Neural progenitor cell (in vitro differentiated cells): ENCODE data around the gene HMG20A. TPM values are rescaled to one million over a fixed set of nuclear protein-coding genes. Genes with fewer than 3 reads are reported as not detected.

ENCODE experiments used
- DNase-seq: peaks from one replicate; pipeline ENCODE4 v3.0.0-alpha.2; 2016; ENCODE audit warnings: low spot score
- H2AFZ ChIP-seq: fragments of 200-600 bp; sonication (generic); replicated peaks from 2 replicates; pipeline ENCODE4 v1.6.1; 2016; ENCODE audit warnings: antibody characterized with exemption
- H3F3A ChIP-seq: fragments of 200-600 bp; sonication (generic); 2 replicates; pipeline ENCODE4 v1.6.1; 2016; ENCODE audit warnings: antibody characterized with exemption, low read depth
- H3K27ac ChIP-seq: fragments of 200-600 bp; sonication (generic); 2 replicates; pipeline ENCODE4 v1.5.1; 2016; ENCODE audit warnings: mild to moderate bottlenecking
- H3K27me3 ChIP-seq: fragments of 200-600 bp; sonication (generic); 2 replicates; pipeline ENCODE4 v1.6.1; 2016; ENCODE audit warnings: mild to moderate bottlenecking, moderate library complexity
- H3K36me3 ChIP-seq: fragments of 200-600 bp; sonication (generic); 2 replicates; pipeline ENCODE4 v1.5.1; 2016
- H3K4me1 ChIP-seq: fragments of 200-600 bp; sonication (generic); 2 replicates; pipeline ENCODE4 v1.6.1; 2016; ENCODE audit warnings: mixed run types
- H3K4me2 ChIP-seq: fragments of 200-600 bp; sonication (generic); 2 replicates; pipeline ENCODE4 v1.6.1; 2016
- H3K4me3 ChIP-seq: fragments of 200-600 bp; sonication (generic); 2 replicates; pipeline ENCODE4 v1.5.1; 2016
- H3K79me2 ChIP-seq: fragments of 200-600 bp; sonication (generic); 2 replicates; pipeline ENCODE4 v1.6.1; 2016; ENCODE audit warnings: low read depth
- H3K9ac ChIP-seq: fragments of 200-600 bp; sonication (generic); 2 replicates; pipeline ENCODE4 v1.6.1; 2016
- H3K9me3 ChIP-seq: fragments of 200-600 bp; sonication (generic); 2 replicates; pipeline ENCODE4 v1.5.1; 2016; ENCODE audit warnings: low read depth
- H4K20me1 ChIP-seq: fragments of 200-600 bp; sonication (generic); 2 replicates; pipeline ENCODE4 v1.6.1; 2016; ENCODE audit warnings: low read depth
- H3K27ac Mint-ChIP-seq: 3 replicates; pipeline ENCODE4 v1.8.0; 2021; ENCODE audit warnings: mixed read lengths
- H3K27me3 Mint-ChIP-seq: 2 replicates; pipeline ENCODE4 v1.8.0; 2022; ENCODE audit warnings: low read depth, mild to moderate bottlenecking, inconsistent platforms, moderate library complexity, mixed read lengths; ENCODE audit not compliant: insufficient read depth
- H3K36me3 Mint-ChIP-seq: 3 replicates; pipeline ENCODE4 v1.8.0; 2021; ENCODE audit warnings: mixed read lengths
- H3K4me1 Mint-ChIP-seq: 3 replicates; pipeline ENCODE4 v1.8.0; 2021; ENCODE audit warnings: mixed read lengths
- H3K4me3 Mint-ChIP-seq: 3 replicates; pipeline ENCODE4 v1.8.0; 2021; ENCODE audit warnings: mild to moderate bottlenecking, moderate library complexity, mixed read lengths
- H3K9me3 Mint-ChIP-seq: 3 replicates; pipeline ENCODE4 v1.8.0; 2020; ENCODE audit warnings: mixed read lengths
- CTCF ChIP-seq: fragments of 200-600 bp; sonication (generic); IDR thresholded peaks from 2 replicates; pipeline ENCODE4 v1.5.1; 2017; ENCODE audit warnings: antibody characterized with exemption, mild to moderate bottlenecking
- EZH2 ChIP-seq: fragments of 200-600 bp; sonication (generic); IDR thresholded peaks from 2 replicates; pipeline ENCODE4 v1.6.1; 2017; ENCODE audit warnings: antibody characterized with exemption, mild to moderate bottlenecking, moderate library complexity
- EZH2phosphoT487 ChIP-seq: fragments of 200-600 bp; sonication (generic); IDR thresholded peaks from 2 replicates; pipeline ENCODE4 v1.6.1; 2017; ENCODE audit warnings: antibody characterized with exemption
- total RNA-seq: library from RNA; depleted of rRNA; stranded (reverse); fragments of >200 nt; gene quantifications from 2 replicates; pipeline ENCODE4 v1.2.3, GENCODE V29; 2015; ENCODE audit warnings: low replicate concordance

Gene HMG20A
- total RNA-seq, 1 donor from 2014 or later: 75.6 TPM

GRCh38 chr15:77528968-77529319 lies 108.3 kb downstream of the HMG20A start:
- H4K20me1 ChIP-seq: no peaks in the 10 kb centered on the region
- no peaks in the 10 kb centered on the region for H3K36me3 Mint-ChIP-seq
- H3K79me2 ChIP-seq: no peaks in the 10 kb centered on the region
- no peak overlapping the region for H3K4me3 Mint-ChIP-seq
- H3F3A ChIP-seq: peaks cover 25% of the 10 kb centered on the region
- no peak overlapping the region for H2AFZ ChIP-seq
- peaks cover 70% of the 10 kb centered on the region for H3K4me1 Mint-ChIP-seq
- peaks cover 34% of the 10 kb centered on the region for H3K27me3 ChIP-seq
- H3K27ac ChIP-seq: no peak overlapping the region
- peaks cover 2% of the 10 kb centered on the region for H3K9me3 Mint-ChIP-seq
- H3K9ac ChIP-seq: no peak overlapping the region
- peaks cover 31% of the 10 kb centered on the region for H3K27me3 Mint-ChIP-seq
- DNase-seq: no peak
- H3K4me1 ChIP-seq: peaks cover 44% of the 10 kb centered on the region
- TF ChIP-seq EZH2phosphoT487 (no peak), CTCF (no peak)
- H3K36me3 ChIP-seq: no peaks in the 10 kb centered on the region
- H3K4me3 ChIP-seq: no peak overlapping the region
- no peak overlapping the region for H3K4me2 ChIP-seq
- no peaks in the 10 kb centered on the region for H3K9me3 ChIP-seq
- peak overlapping the region; percentile 60 for H3K27ac Mint-ChIP-seq

GRCh38 chr15:77529394-77530159 lies 108.9 kb downstream of the HMG20A start:
- Histone ChIP-seq H3K79me2 (no peaks in the 10 kb centered on the region), H3K36me3 (no peaks in the 10 kb centered on the region), H3K4me1 (peaks cover 47% of the 10 kb centered on the region), H4K20me1 (no peaks in the 10 kb centered on the region), H3K9ac (no peak overlapping the region), H3K4me2 (no peak overlapping the region), H3K4me3 (no peak overlapping the region), H2AFZ (no peak overlapping the region), H3K27ac (no peak overlapping the region), H3K27me3 (peaks cover 28% of the 10 kb centered on the region), H3K9me3 (no peaks in the 10 kb centered on the region), H3F3A (peaks cover 28% of the 10 kb centered on the region)
- no peaks in the 10 kb centered on the region for H3K36me3 Mint-ChIP-seq
- no peak for DNase-seq
- no peaks in the 10 kb centered on the region for H3K9me3 Mint-ChIP-seq
- H3K4me1 Mint-ChIP-seq: peaks cover 77% of the 10 kb centered on the region
- no peak for TF ChIP-seq CTCF
- no peak for TF ChIP-seq EZH2phosphoT487
- no peak for TF ChIP-seq EZH2
- H3K4me3 Mint-ChIP-seq: peak overlapping the region; percentile 67
- H3K27me3 Mint-ChIP-seq: peaks cover 27% of the 10 kb centered on the region
- H3K27ac Mint-ChIP-seq: peak overlapping the region; percentile 37

GRCh38 chr15:77530576-77530975 lies 109.9 kb downstream of the HMG20A start:
- Histone ChIP-seq H3K27ac (no peak overlapping the region), H2AFZ (no peak overlapping the region)
- TF ChIP-seq EZH2: no peak
- TF ChIP-seq CTCF: no peak
- no peak for TF ChIP-seq EZH2phosphoT487

More at GRCh38 chr15:77530576-77530975, 109.9 kb downstream of the HMG20A start:
- Mint-ChIP-seq H3K27me3 (peaks cover 20% of the 10 kb centered on the region), H3K4me3 (no peak overlapping the region), H3K4me1 (peaks cover 75% of the 10 kb centered on the region), H3K36me3 (no peaks in the 10 kb centered on the region), H3K27ac (peak overlapping the region; percentile 62), H3K9me3 (no peaks in the 10 kb centered on the region)
- Histone ChIP-seq H3K4me1 (peaks cover 42% of the 10 kb centered on the region), H3K4me2 (no peak overlapping the region), H3K27me3 (peaks cover 23% of the 10 kb centered on the region), H3F3A (peaks cover 31% of the 10 kb centered on the region), H3K9ac (no peak overlapping the region), H3K4me3 (no peak overlapping the region), H3K36me3 (no peaks in the 10 kb centered on the region), H3K79me2 (no peaks in the 10 kb centered on the region), H4K20me1 (no peaks in the 10 kb centered on the region), H3K9me3 (no peaks in the 10 kb centered on the region)
- DNase-seq: no peak
